GM18870 (cell line): Measurements from ENCODE around the gene ST8SIA2.

ENCODE experiments used
- ATAC-seq: cut with Tn5 transposase; IDR thresholded peaks from one replicate; pipeline ENCODE4 v1.9.1; 2021; ENCODE audit warnings: moderate library complexity; ENCODE audit not compliant: unreplicated experiment

Gene ST8SIA2

GRCh38 chr15:92395098-92395635 lies 1.5 kb downstream of the ST8SIA2 start:
- no peak for ATAC-seq

- no peak for ATAC-seq
These were observed 5.7 kb downstream of the ST8SIA2 start for GRCh38 chr15:92399271-92399950.

- ATAC-seq, result no peak
These were observed 6.9 kb downstream of the ST8SIA2 start for GRCh38 chr15:92400573-92400972.

GRCh38 chr15:92400980-92401787 lies 7.5 kb downstream of the ST8SIA2 start:
- no peak for ATAC-seq

- ATAC-seq, result no peak
These were observed 9.1 kb downstream of the ST8SIA2 start for GRCh38 chr15:92402751-92403150.

- no peak for ATAC-seq
These were observed 12.3 kb downstream of the ST8SIA2 start for GRCh38 chr15:92405942-92406341.

- no peak for ATAC-seq
These were observed 13.6 kb downstream of the ST8SIA2 start for GRCh38 chr15:92407321-92407720.

- no peak for ATAC-seq
These were observed 14.2 kb downstream of the ST8SIA2 start for GRCh38 chr15:92407916-92408315.

GRCh38 chr15:92409006-92409405 lies 15.3 kb downstream of the ST8SIA2 start:
- no peak for ATAC-seq

GRCh38 chr15:92409521-92409920 lies 15.8 kb downstream of the ST8SIA2 start:
- ATAC-seq, result no peak

GRCh38 chr15:92410537-92410936 lies 16.9 kb downstream of the ST8SIA2 start:
- ATAC-seq, result no peak

GRCh38 chr15:92411256-92411655 lies 17.6 kb downstream of the ST8SIA2 start:
- no peak for ATAC-seq

- ATAC-seq, result no peak
These were observed 19.8 kb downstream of the ST8SIA2 start for GRCh38 chr15:92413510-92413909.

- ATAC-seq, result no peak
These were observed 22.1 kb downstream of the ST8SIA2 start for GRCh38 chr15:92415639-92416297.

GRCh38 chr15:92416557-92416956 lies 22.9 kb downstream of the ST8SIA2 start:
- ATAC-seq, result no peak

GRCh38 chr15:92417716-92418115 lies 24.0 kb downstream of the ST8SIA2 start:
- no peak for ATAC-seq

GRCh38 chr15:92418864-92419263 lies 25.2 kb downstream of the ST8SIA2 start:
- no peak for ATAC-seq

- no peak for ATAC-seq
These were observed 28.3 kb downstream of the ST8SIA2 start for GRCh38 chr15:92421976-92422375.

- no peak for ATAC-seq
These were observed 32.0 kb downstream of the ST8SIA2 start for GRCh38 chr15:92425578-92426225.

- ATAC-seq, result no peak
These were observed 35.8 kb downstream of the ST8SIA2 start for GRCh38 chr15:92429378-92430068.

- no peak for ATAC-seq
These were observed 36.4 kb downstream of the ST8SIA2 start for GRCh38 chr15:92430069-92430440.
